HG02642 (cell line): ENCODE data around the gene FOXK1.

ENCODE experiments used
- ATAC-seq: cut with Tn5 transposase; IDR thresholded peaks from one replicate; pipeline ENCODE4 v1.9.1; 2021; ENCODE audit warnings: mild to moderate bottlenecking; ENCODE audit not compliant: unreplicated experiment, poor library complexity

Gene FOXK1

GRCh38 chr7:4739528-4739992 lies 57.5 kb downstream of the FOXK1 start:
- ATAC-seq = no peak

- no peak for ATAC-seq
These were observed 58.7 kb downstream of the FOXK1 start for GRCh38 chr7:4740796-4741195.

GRCh38 chr7:4742051-4742573 lies 60.0 kb downstream of the FOXK1 start:
- no peak for ATAC-seq

- ATAC-seq = no peak
These were observed 60.8 kb downstream of the FOXK1 start for GRCh38 chr7:4742852-4743251.

GRCh38 chr7:4744391-4745264 lies 62.5 kb downstream of the FOXK1 start:
- peak; percentile 85 for ATAC-seq

- no peak for ATAC-seq
These were observed 63.3 kb downstream of the FOXK1 start for GRCh38 chr7:4745265-4745919.

GRCh38 chr7:4745971-4746919 lies 64.2 kb downstream of the FOXK1 start:
- no peak for ATAC-seq

GRCh38 chr7:4747013-4747412 lies 64.9 kb downstream of the FOXK1 start:
- ATAC-seq = no peak

- ATAC-seq = no peak
These were observed 65.7 kb downstream of the FOXK1 start for GRCh38 chr7:4747746-4748145.

- ATAC-seq = no peak
These were observed 66.2 kb downstream of the FOXK1 start for GRCh38 chr7:4748231-4748681.

- no peak for ATAC-seq
These were observed 67.3 kb downstream of the FOXK1 start for GRCh38 chr7:4749363-4749762.

- ATAC-seq = no peak
These were observed 67.7 kb downstream of the FOXK1 start for GRCh38 chr7:4749798-4750197.

GRCh38 chr7:4751398-4751947 lies 69.4 kb downstream of the FOXK1 start:
- no peak for ATAC-seq

- ATAC-seq = peak; percentile 74
These were observed 71.7 kb downstream of the FOXK1 start for GRCh38 chr7:4753598-4754432.

GRCh38 chr7:4754433-4755010 lies 72.4 kb downstream of the FOXK1 start:
- ATAC-seq = no peak

- no peak for ATAC-seq
These were observed 73.0 kb downstream of the FOXK1 start for GRCh38 chr7:4755045-4755444.

GRCh38 chr7:4758111-4758510 lies 76.0 kb downstream of the FOXK1 start:
- no peak for ATAC-seq

GRCh38 chr7:4758791-4759190 lies 76.7 kb downstream of the FOXK1 start:
- no peak for ATAC-seq

GRCh38 chr7:4759211-4759610 lies 77.1 kb downstream of the FOXK1 start:
- ATAC-seq = no peak
